ENCODE data around the gene NAT14. TPM values are rescaled to one million over a fixed set of nuclear protein-coding genes. Genes with fewer than 3 reads are reported as not detected.

NAT14 gene
- total RNA-seq, 2 donors from 2014 or later, result 51.3 to 67.1 TPM

GRCh38 chr19:55478364-55478763, 6.6 kb upstream of the NAT14 start:
- H3K4me3 Mint-ChIP-seq, result peak overlapping the region; percentile 76
- Histone ChIP-seq H3K9ac (ENCODE audit: extremely low read depth, low read length, poor library complexity, severe bottlenecking) (no peak overlapping the region), H3K27ac (ENCODE audit: low read depth, low read length) (no peak overlapping the region), H3K36me3 (ENCODE audit: control insufficient read depth, insufficient read depth, low read length) (peaks cover 5% of the 10 kb centered on the region), H3K27me3 (ENCODE audit: control insufficient read depth, insufficient read depth, low read length, poor library complexity, severe bottlenecking) (no peaks in the 10 kb centered on the region), H3K9me3 (ENCODE audit: control insufficient read depth, low read length) (no peaks in the 10 kb centered on the region), H3K4me1 (ENCODE audit: control insufficient read depth, insufficient read depth, low read length) (no peaks in the 10 kb centered on the region), H3K4me3 (ENCODE audit: low read length) (no peak overlapping the region)
- no peaks in the 10 kb centered on the region for H3K9me3 Mint-ChIP-seq
- H3K27ac Mint-ChIP-seq, result peak overlapping the region; percentile 8
- H3K36me3 Mint-ChIP-seq (ENCODE audit: low read depth), result peaks cover 7% of the 10 kb centered on the region
- 93 to 94% methylated on average over 12 of the region's 12 CpGs for WGBS, 2 experiments (ENCODE audit: insufficient coverage in 1 of 2, insufficient read length in 1 of 2)
- TF ChIP-seq CTCF (conservative IDR thresholded peaks at IDR 0.05), result no peak
- H3K27me3 Mint-ChIP-seq (ENCODE audit: insufficient read depth), result no peaks in the 10 kb centered on the region
- no peak for DNase-seq
- H3K4me1 Mint-ChIP-seq, result peaks cover 14% of the 10 kb centered on the region

GRCh38 chr19:55479045-55479444, 5.9 kb upstream of the NAT14 start:
- H3K9me3 ChIP-seq (ENCODE audit: control insufficient read depth, low read length), result no peaks in the 10 kb centered on the region
- peaks cover 5% of the 10 kb centered on the region for H3K36me3 ChIP-seq (ENCODE audit: control insufficient read depth, insufficient read depth, low read length)
- Mint-ChIP-seq H3K36me3 (ENCODE audit: low read depth) (peaks cover 7% of the 10 kb centered on the region), H3K27ac (no peak overlapping the region), H3K4me1 (peaks cover 9% of the 10 kb centered on the region), H3K4me3 (no peak overlapping the region), H3K9me3 (no peaks in the 10 kb centered on the region), H3K27me3 (ENCODE audit: insufficient read depth) (no peaks in the 10 kb centered on the region)
- TF ChIP-seq CTCF (conservative IDR thresholded peaks at IDR 0.05), result no peak
- no peaks in the 10 kb centered on the region for H3K27me3 ChIP-seq (ENCODE audit: control insufficient read depth, insufficient read depth, low read length, poor library complexity, severe bottlenecking)
- H3K27ac ChIP-seq (ENCODE audit: low read depth, low read length), result no peak overlapping the region
- DNase-seq, result no peak
- H3K4me1 ChIP-seq (ENCODE audit: control insufficient read depth, insufficient read depth, low read length), result no peaks in the 10 kb centered on the region
- H3K9ac ChIP-seq (ENCODE audit: extremely low read depth, low read length, poor library complexity, severe bottlenecking), result no peak overlapping the region
- WGBS, 2 experiments (ENCODE audit: insufficient coverage in 1 of 2, insufficient read length in 1 of 2), result 92 to 94% methylated on average over 16 to 17 of the region's 17 CpGs
- H3K4me3 ChIP-seq (ENCODE audit: low read length), result no peak overlapping the region

- Histone ChIP-seq H3K4me1 (ENCODE audit: control insufficient read depth, insufficient read depth, low read length) (no peaks in the 10 kb centered on the region), H3K36me3 (ENCODE audit: control insufficient read depth, insufficient read depth, low read length) (peaks cover 5% of the 10 kb centered on the region), H3K27ac (ENCODE audit: low read depth, low read length) (no peak overlapping the region), H3K27me3 (ENCODE audit: control insufficient read depth, insufficient read depth, low read length, poor library complexity, severe bottlenecking) (no peaks in the 10 kb centered on the region), H3K9me3 (ENCODE audit: control insufficient read depth, low read length) (no peaks in the 10 kb centered on the region), H3K9ac (ENCODE audit: extremely low read depth, low read length, poor library complexity, severe bottlenecking) (no peak overlapping the region), H3K4me3 (ENCODE audit: low read length) (no peak overlapping the region)
- no peaks in the 10 kb centered on the region for H3K9me3 Mint-ChIP-seq
- H3K27ac Mint-ChIP-seq, result no peak overlapping the region
- peaks cover 9% of the 10 kb centered on the region for H3K4me1 Mint-ChIP-seq
- no peak overlapping the region for H3K4me3 Mint-ChIP-seq
- WGBS, 2 experiments (ENCODE audit: insufficient coverage in 1 of 2, insufficient read length in 1 of 2), result 86 to 87% methylated on average over 7 to 15 of the region's 15 CpGs
- no peak for DNase-seq
- H3K36me3 Mint-ChIP-seq (ENCODE audit: low read depth), result peaks cover 7% of the 10 kb centered on the region
- TF ChIP-seq CTCF (conservative IDR thresholded peaks at IDR 0.05), result no peak
- H3K27me3 Mint-ChIP-seq (ENCODE audit: insufficient read depth), result no peaks in the 10 kb centered on the region
Measured at GRCh38 chr19:55479451-55480230, 5.3 kb upstream of the NAT14 start.
